DMS 273 (cell line): ENCODE measurements around the gene HMGCL.
"Not testable (repeated sequence)": the region's sequence is repeated elsewhere in the genome, so short reads cannot be mapped to it uniquely, and the experiment has no call there.

ENCODE experiments used
- DNase-seq: peaks from one replicate; lab custom pipeline; 2025; ENCODE audit not compliant: unreplicated experiment; lab: John Stamatoyannopoulos, UW

The HMGCL gene

GRCh38 chr1:23825076-23825761 is at the start of gene HMGCL:
TSS of gene HMGCL (minus strand) at chr1:23825429. CDS start at chr1:23825415, 14 bp downstream.
- DNase-seq, result peak; percentile 97

- no peak for DNase-seq
These were observed 47.2 kb upstream of the HMGCL start for GRCh38 chr1:23872421-23872820.

GRCh38 chr1:23869051-23869450 is 43.8 kb upstream of the HMGCL start:
- DNase-seq, result no peak

- DNase-seq, result no peak
These were observed 43.4 kb upstream of the HMGCL start for GRCh38 chr1:23868557-23869016.

GRCh38 chr1:23867895-23868556 is 42.8 kb upstream of the HMGCL start, which contains the start of gene FUCA1:
TSS of gene FUCA1 (minus strand) at chr1:23868290. CDS start at chr1:23868286, 4 bp downstream.
- DNase-seq, result peak; percentile 97

GRCh38 chr1:23867542-23867894 is 42.3 kb upstream of the HMGCL start:
- no peak for DNase-seq

GRCh38 chr1:23865543-23865930 is 40.3 kb upstream of the HMGCL start:
- no peak for DNase-seq

GRCh38 chr1:23864801-23865542 is 39.7 kb upstream of the HMGCL start:
- DNase-seq, result no peak

GRCh38 chr1:23862640-23863039 is 37.4 kb upstream of the HMGCL start:
- no peak for DNase-seq

GRCh38 chr1:23854568-23854967 is 29.3 kb upstream of the HMGCL start:
- DNase-seq, result peak; percentile 46

- not testable (repeated sequence) for DNase-seq
These were observed 27.9 kb upstream of the HMGCL start for GRCh38 chr1:23853124-23853523.

- DNase-seq, result not testable (repeated sequence)
These were observed 26.2 kb upstream of the HMGCL start for GRCh38 chr1:23851406-23851805.

- DNase-seq, result no peak
These were observed 23.7 kb upstream of the HMGCL start for GRCh38 chr1:23848673-23849616.

- DNase-seq, result not testable (repeated sequence)
These were observed 22.4 kb upstream of the HMGCL start for GRCh38 chr1:23847482-23848095.

GRCh38 chr1:23845163-23845562 is 19.9 kb upstream of the HMGCL start:
- no peak for DNase-seq

- DNase-seq, result no peak
These were observed 18.4 kb upstream of the HMGCL start for GRCh38 chr1:23843644-23844043.

GRCh38 chr1:23838401-23838866 is 13.2 kb upstream of the HMGCL start:
- peak; percentile 80 for DNase-seq

- DNase-seq, result no peak
These were observed 12.7 kb upstream of the HMGCL start for GRCh38 chr1:23837908-23838307.

- DNase-seq, result no peak
These were observed 10.8 kb upstream of the HMGCL start for GRCh38 chr1:23836037-23836436.

- DNase-seq, result peak; percentile 32
These were observed 8.9 kb upstream of the HMGCL start for GRCh38 chr1:23834156-23834555.
